WERI-Rb-1 (cell line): ENCODE measurements around the gene ENC1.

ENCODE experiments used
- DNase-seq: peaks from one replicate; pipeline ENCODE4 v3.0.0-alpha.2; 2020
- H3K27ac ChIP-seq: fragments of 250-450 bp; sonication (Bioruptor Pico); 2 replicates; pipeline ENCODE4 v1.5.1; 2020; ENCODE audit warnings: mild to moderate bottlenecking, moderate library complexity
- H3K27me3 ChIP-seq: fragments of 250-450 bp; sonication (Bioruptor Pico); 2 replicates; pipeline ENCODE4 v1.5.1; 2021; ENCODE audit warnings: mild to moderate bottlenecking, low read depth, moderate library complexity; ENCODE audit not compliant: insufficient read depth, severe bottlenecking
- H3K36me3 ChIP-seq: fragments of 250-450 bp; sonication (Bioruptor Pico); 2 replicates; pipeline ENCODE4 v1.5.1; 2020; ENCODE audit warnings: mild to moderate bottlenecking, moderate library complexity
- H3K4me3 ChIP-seq: 2 replicates; pipeline ENCODE4 v1.5.1; 2011; ENCODE audit warnings: low read depth, mild to moderate bottlenecking, control low read depth, low read length
- H3K9me3 ChIP-seq: fragments of 250-450 bp; sonication (Bioruptor Pico); 2 replicates; pipeline ENCODE4 v1.5.1; 2021; ENCODE audit warnings: mild to moderate bottlenecking, moderate library complexity; ENCODE audit not compliant: severe bottlenecking
- CTCF ChIP-seq: IDR thresholded peaks from 2 replicates; pipeline ENCODE4 v1.5.1; 2011; ENCODE audit warnings: low read depth, mild to moderate bottlenecking, control low read depth, inconsistent platforms, low read length

The ENC1 gene

GRCh38 chr5:74618106-74618505, 22.4 kb downstream of the ENC1 start:
- no peak for TF ChIP-seq CTCF

GRCh38 chr5:74617202-74617601, 23.3 kb downstream of the ENC1 start:
- no peaks in the 10 kb centered on the region for H3K36me3 ChIP-seq
- no peak for DNase-seq
- no peaks in the 10 kb centered on the region for H3K27me3 ChIP-seq
- no peak overlapping the region for H3K4me3 ChIP-seq
- no peak overlapping the region for H3K27ac ChIP-seq
- no peaks in the 10 kb centered on the region for H3K9me3 ChIP-seq
- TF ChIP-seq CTCF, result no peak

More at GRCh38 chr5:74618106-74618505, 22.4 kb downstream of the ENC1 start:
- no peaks in the 10 kb centered on the region for H3K36me3 ChIP-seq
- DNase-seq, result no peak
- no peaks in the 10 kb centered on the region for H3K9me3 ChIP-seq
- no peak overlapping the region for H3K27ac ChIP-seq
- H3K27me3 ChIP-seq, result no peaks in the 10 kb centered on the region
- H3K4me3 ChIP-seq, result no peak overlapping the region

- DNase-seq, result peak; percentile 44
- no peaks in the 10 kb centered on the region for H3K36me3 ChIP-seq
- no peaks in the 10 kb centered on the region for H3K27me3 ChIP-seq
These were observed 24.0 kb downstream of the ENC1 start for GRCh38 chr5:74616236-74617146.

GRCh38 chr5:74613283-74613682, 27.2 kb downstream of the ENC1 start:
- Histone ChIP-seq H3K27ac (no peak overlapping the region), H3K4me3 (no peak overlapping the region), H3K36me3 (no peaks in the 10 kb centered on the region), H3K27me3 (no peaks in the 10 kb centered on the region), H3K9me3 (no peaks in the 10 kb centered on the region)
- no peak for DNase-seq
- TF ChIP-seq CTCF, result no peak

More at GRCh38 chr5:74616236-74617146, 24.0 kb downstream of the ENC1 start:
- Histone ChIP-seq H3K4me3 (no peak overlapping the region), H3K9me3 (no peaks in the 10 kb centered on the region), H3K27ac (peak overlapping the region; percentile 62)
- no peak for TF ChIP-seq CTCF

DNA sequence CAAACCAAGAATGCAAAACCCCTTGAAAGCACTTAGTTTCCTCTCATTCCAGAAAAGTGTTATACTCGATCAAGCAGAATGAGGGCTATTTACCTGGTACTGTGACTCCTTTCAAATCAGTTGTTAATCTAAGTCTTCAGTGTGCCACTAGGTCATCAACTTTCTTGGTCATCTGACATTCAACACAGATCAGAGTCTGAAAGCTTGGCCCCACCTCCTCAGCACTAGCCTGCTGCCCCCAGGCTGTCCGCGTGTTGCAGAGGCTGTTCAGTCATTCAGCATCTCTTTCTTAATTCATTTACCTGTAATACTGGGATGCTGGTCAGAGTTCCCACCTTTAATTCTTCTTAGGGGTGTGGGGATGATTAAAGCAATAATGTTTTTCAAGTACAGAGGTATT, 28.5 kb downstream of the ENC1 start:
- DNase-seq, result no peak
- Histone ChIP-seq H3K27me3 (no peaks in the 10 kb centered on the region), H3K36me3 (no peaks in the 10 kb centered on the region), H3K27ac (no peak overlapping the region), H3K9me3 (no peaks in the 10 kb centered on the region), H3K4me3 (no peak overlapping the region)
- no peak for TF ChIP-seq CTCF
